Measurements from ENCODE around the gene PIERCE2.
"Not testable (repeated sequence)": the region's sequence is repeated elsewhere in the genome, so short reads cannot be mapped to it uniquely, and the experiment has no call there.

DNA sequence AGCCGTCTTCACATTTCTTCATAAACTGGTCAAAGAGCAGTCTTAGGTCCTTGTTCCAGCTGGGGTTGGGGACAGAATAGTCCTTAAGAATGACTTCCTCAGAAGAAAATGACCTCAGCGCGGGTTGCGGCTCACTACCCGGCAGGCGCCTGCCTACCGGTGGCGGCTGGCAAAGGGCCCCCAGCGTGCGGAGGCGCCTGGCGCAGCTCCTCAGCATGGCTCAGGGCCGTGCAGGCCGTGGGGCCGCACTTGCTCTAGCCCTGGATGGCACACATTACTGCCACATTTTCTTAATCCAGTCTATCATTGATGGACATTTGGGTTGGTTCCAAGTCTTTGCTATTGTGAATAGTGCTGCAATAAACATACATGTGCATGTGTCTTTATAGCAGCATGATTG is 34.8 kb downstream of the PIERCE2 start:
- not testable (repeated sequence) for TF ChIP-seq POLR2A (IDR thresholded peaks at IDR 0.05; ENCODE audit: low read depth, low read length)
- TF ChIP-seq, protein P1, sequence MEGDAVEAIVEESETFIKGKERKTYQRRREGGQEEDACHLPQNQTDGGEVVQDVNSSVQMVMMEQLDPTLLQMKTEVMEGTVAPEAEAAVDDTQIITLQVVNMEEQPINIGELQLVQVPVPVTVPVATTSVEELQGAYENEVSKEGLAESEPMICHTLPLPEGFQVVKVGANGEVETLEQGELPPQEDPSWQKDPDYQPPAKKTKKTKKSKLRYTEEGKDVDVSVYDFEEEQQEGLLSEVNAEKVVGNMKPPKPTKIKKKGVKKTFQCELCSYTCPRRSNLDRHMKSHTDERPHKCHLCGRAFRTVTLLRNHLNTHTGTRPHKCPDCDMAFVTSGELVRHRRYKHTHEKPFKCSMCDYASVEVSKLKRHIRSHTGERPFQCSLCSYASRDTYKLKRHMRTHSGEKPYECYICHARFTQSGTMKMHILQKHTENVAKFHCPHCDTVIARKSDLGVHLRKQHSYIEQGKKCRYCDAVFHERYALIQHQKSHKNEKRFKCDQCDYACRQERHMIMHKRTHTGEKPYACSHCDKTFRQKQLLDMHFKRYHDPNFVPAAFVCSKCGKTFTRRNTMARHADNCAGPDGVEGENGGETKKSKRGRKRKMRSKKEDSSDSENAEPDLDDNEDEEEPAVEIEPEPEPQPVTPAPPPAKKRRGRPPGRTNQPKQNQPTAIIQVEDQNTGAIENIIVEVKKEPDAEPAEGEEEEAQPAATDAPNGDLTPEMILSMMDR (IDR thresholded peaks at IDR 0.05; ENCODE audit: extremely low read depth in 1 of 2, insufficient read depth in 1 of 2, low read depth in 1 of 2, low read length in 2 of 2), result not testable (repeated sequence)
